Osteocyte (in vitro differentiated cells): ENCODE measurements around the gene AAMDC. TPM values are rescaled to one million over a fixed set of nuclear protein-coding genes. Genes with fewer than 3 reads are reported as not detected.
"Not testable (repeated sequence)": the region's sequence is repeated elsewhere in the genome, so short reads cannot be mapped to it uniquely, and the experiment has no call there.

ENCODE experiments used
- DNase-seq: peaks from one replicate; pipeline ENCODE4 v3.0.0; 2021; ENCODE audit warnings: mixed read lengths; ENCODE audit not compliant: unreplicated experiment; ENCODE audit errors: extremely low spot score
- H3K27ac Mint-ChIP-seq: one replicate; pipeline ENCODE4 v1.8.0; 2021; ENCODE audit warnings: mild to moderate bottlenecking, mixed read lengths; ENCODE audit not compliant: unreplicated experiment
- H3K27me3 Mint-ChIP-seq: one replicate; pipeline ENCODE4 v1.8.0; 2021; ENCODE audit warnings: mixed read lengths; ENCODE audit not compliant: unreplicated experiment
- H3K36me3 Mint-ChIP-seq: one replicate; pipeline ENCODE4 v1.8.0; 2021; ENCODE audit warnings: mixed read lengths; ENCODE audit not compliant: unreplicated experiment
- H3K4me1 Mint-ChIP-seq: one replicate; pipeline ENCODE4 v1.8.0; 2021; ENCODE audit warnings: mixed read lengths; ENCODE audit not compliant: unreplicated experiment
- H3K4me3 Mint-ChIP-seq: one replicate; pipeline ENCODE4 v1.8.0; 2021; ENCODE audit warnings: mild to moderate bottlenecking, moderate library complexity, mixed read lengths; ENCODE audit not compliant: unreplicated experiment
- H3K9me3 Mint-ChIP-seq: one replicate; pipeline ENCODE4 v1.8.0; 2021; ENCODE audit warnings: mixed read lengths; ENCODE audit not compliant: unreplicated experiment
- total RNA-seq: library from RNA; stranded (reverse); gene quantifications from 2 replicates; pipeline ENCODE4 v1.2.1, GENCODE V29; 2021
- TF ChIP-seq, protein P1 (sequence below): fragments of 200-600 bp; sonication (generic); IDR thresholded peaks from 2 replicates; pipeline ENCODE4 v1.5.0; 2021; ENCODE audit warnings: antibody characterized with exemption, mild to moderate bottlenecking, moderate library complexity

AAMDC gene
- total RNA-seq, 1 donor from 2014 or later = 38.0 TPM

- no peaks in the 10 kb centered on the region for H3K9me3 Mint-ChIP-seq
- no peak overlapping the region for H3K4me3 Mint-ChIP-seq
- no peak for DNase-seq
- H3K27ac Mint-ChIP-seq = no peak overlapping the region
- H3K27me3 Mint-ChIP-seq = no peaks in the 10 kb centered on the region
- TF ChIP-seq, protein P1, sequence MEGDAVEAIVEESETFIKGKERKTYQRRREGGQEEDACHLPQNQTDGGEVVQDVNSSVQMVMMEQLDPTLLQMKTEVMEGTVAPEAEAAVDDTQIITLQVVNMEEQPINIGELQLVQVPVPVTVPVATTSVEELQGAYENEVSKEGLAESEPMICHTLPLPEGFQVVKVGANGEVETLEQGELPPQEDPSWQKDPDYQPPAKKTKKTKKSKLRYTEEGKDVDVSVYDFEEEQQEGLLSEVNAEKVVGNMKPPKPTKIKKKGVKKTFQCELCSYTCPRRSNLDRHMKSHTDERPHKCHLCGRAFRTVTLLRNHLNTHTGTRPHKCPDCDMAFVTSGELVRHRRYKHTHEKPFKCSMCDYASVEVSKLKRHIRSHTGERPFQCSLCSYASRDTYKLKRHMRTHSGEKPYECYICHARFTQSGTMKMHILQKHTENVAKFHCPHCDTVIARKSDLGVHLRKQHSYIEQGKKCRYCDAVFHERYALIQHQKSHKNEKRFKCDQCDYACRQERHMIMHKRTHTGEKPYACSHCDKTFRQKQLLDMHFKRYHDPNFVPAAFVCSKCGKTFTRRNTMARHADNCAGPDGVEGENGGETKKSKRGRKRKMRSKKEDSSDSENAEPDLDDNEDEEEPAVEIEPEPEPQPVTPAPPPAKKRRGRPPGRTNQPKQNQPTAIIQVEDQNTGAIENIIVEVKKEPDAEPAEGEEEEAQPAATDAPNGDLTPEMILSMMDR = no peak
- H3K4me1 Mint-ChIP-seq = peaks cover 16% of the 10 kb centered on the region
- H3K36me3 Mint-ChIP-seq = peaks cover 21% of the 10 kb centered on the region
Observed at GRCh38 chr11:77874206-77874605, 53.3 kb downstream of the AAMDC start.

DNA sequence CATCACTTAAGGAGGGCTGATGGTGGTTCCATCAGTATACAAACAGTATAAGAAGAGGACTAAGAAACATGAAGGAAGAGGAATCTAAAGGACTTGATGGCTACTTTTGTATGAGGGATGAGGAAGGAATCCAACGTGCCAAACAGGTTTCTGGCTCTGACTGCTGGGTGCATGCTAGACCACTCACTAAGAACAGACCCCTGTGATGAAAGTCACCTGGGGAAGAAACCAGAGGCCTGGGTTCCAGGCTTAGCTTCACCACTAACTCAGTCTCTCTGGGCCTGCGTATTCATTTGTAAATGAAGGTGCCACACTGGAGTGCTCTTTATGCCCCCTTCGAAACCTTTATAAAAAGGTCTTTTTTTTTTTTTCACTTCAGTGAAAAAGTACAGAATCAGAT is 55.1 kb downstream of the AAMDC start:
- H3K27me3 Mint-ChIP-seq = no peaks in the 10 kb centered on the region
- peaks cover 21% of the 10 kb centered on the region for H3K36me3 Mint-ChIP-seq
- no peak overlapping the region for H3K27ac Mint-ChIP-seq
- H3K4me1 Mint-ChIP-seq = peaks cover 22% of the 10 kb centered on the region
- no peaks in the 10 kb centered on the region for H3K9me3 Mint-ChIP-seq
- TF ChIP-seq, protein P1 = no peak
- no peak for DNase-seq
- no peak overlapping the region for H3K4me3 Mint-ChIP-seq

DNA sequence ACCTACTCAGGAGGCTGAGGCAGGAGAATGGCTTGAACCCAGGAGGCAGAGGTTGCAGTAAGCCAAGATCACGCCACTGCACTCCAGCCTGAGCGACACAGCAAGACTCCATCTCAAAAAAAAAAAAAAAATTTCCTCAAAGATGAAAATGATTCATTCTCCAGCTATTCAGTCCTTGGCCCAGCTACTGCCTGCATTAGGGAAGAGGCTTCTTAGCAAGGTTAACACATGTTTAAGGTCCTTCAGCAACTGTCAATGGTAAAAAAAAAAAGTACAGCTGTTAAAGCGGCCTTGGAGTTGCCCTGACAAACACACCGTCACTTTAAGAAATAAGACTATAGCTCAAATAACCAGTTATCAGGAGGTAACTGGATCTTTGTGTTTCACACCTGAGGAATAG is 57.3 kb downstream of the AAMDC start:
- not testable (repeated sequence) for DNase-seq
- peak overlapping the region; percentile 66 for H3K27ac Mint-ChIP-seq

GRCh38 chr11:77879218-77879617 is 58.3 kb downstream of the AAMDC start:
- Mint-ChIP-seq H3K27me3 (no peaks in the 10 kb centered on the region), H3K4me3 (no peak overlapping the region), H3K4me1 (peaks cover 29% of the 10 kb centered on the region), H3K9me3 (no peaks in the 10 kb centered on the region), H3K36me3 (peaks cover 23% of the 10 kb centered on the region), H3K27ac (peak overlapping the region; percentile 31)
- TF ChIP-seq, protein P1 = no peak
- no peak for DNase-seq

More for the DNA sequence above, 57.3 kb downstream of the AAMDC start:
- not testable (repeated sequence) for H3K27me3 Mint-ChIP-seq, H3K4me3 Mint-ChIP-seq, H3K9me3 Mint-ChIP-seq
- H3K4me1 Mint-ChIP-seq = peaks cover 26% of the 10 kb centered on the region
- H3K36me3 Mint-ChIP-seq = peaks cover 18% of the 10 kb centered on the region

- Mint-ChIP-seq H3K27ac (no peak overlapping the region), H3K27me3 (no peaks in the 10 kb centered on the region), H3K4me1 (peaks cover 29% of the 10 kb centered on the region), H3K9me3 (no peaks in the 10 kb centered on the region), H3K4me3 (no peak overlapping the region), H3K36me3 (peaks cover 31% of the 10 kb centered on the region)
- no peak for DNase-seq
- TF ChIP-seq, protein P1 = no peak
Observed at GRCh38 chr11:77882396-77882795, 61.5 kb downstream of the AAMDC start.

GRCh38 chr11:77883775-77884174 is 62.8 kb downstream of the AAMDC start:
- H3K27ac Mint-ChIP-seq = no peak overlapping the region
- H3K4me1 Mint-ChIP-seq = peaks cover 18% of the 10 kb centered on the region
- DNase-seq = no peak
- no peaks in the 10 kb centered on the region for H3K9me3 Mint-ChIP-seq
- H3K27me3 Mint-ChIP-seq = no peaks in the 10 kb centered on the region
- no peak overlapping the region for H3K4me3 Mint-ChIP-seq
- TF ChIP-seq, protein P1 = no peak
- H3K36me3 Mint-ChIP-seq = peaks cover 40% of the 10 kb centered on the region
